ENCODE measurements around the gene GCM1.

GCM1 gene, protein sequence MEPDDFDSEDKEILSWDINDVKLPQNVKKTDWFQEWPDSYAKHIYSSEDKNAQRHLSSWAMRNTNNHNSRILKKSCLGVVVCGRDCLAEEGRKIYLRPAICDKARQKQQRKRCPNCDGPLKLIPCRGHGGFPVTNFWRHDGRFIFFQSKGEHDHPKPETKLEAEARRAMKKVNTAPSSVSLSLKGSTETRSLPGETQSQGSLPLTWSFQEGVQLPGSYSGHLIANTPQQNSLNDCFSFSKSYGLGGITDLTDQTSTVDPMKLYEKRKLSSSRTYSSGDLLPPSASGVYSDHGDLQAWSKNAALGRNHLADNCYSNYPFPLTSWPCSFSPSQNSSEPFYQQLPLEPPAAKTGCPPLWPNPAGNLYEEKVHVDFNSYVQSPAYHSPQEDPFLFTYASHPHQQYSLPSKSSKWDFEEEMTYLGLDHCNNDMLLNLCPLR

DNA sequence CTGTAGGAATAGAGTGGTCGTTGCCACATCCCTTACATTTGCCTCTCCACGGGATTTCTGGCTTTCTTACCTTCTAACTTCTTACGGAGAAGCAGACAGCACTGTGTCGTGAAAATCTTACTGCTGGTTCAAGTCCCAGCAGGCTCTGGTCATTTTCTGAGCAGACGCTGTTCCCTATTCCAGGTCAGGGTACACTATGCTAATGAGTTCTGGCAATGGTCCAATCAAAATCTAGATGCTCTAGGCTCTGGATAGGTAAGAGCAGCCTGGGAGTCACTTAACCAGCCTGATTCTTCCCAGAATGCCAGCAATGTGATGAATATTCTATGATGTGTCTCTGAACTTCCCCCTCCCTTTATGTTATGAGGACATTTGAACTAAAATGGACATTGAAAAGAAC lies at the start of gene GCM1:
Gene GCM1 (minus strand): TSS at position 158 of the 400 bp plus-strand sequence. CDS start 3,209 bp downstream, outside the sequence.
- TF ChIP-seq, protein P1, sequence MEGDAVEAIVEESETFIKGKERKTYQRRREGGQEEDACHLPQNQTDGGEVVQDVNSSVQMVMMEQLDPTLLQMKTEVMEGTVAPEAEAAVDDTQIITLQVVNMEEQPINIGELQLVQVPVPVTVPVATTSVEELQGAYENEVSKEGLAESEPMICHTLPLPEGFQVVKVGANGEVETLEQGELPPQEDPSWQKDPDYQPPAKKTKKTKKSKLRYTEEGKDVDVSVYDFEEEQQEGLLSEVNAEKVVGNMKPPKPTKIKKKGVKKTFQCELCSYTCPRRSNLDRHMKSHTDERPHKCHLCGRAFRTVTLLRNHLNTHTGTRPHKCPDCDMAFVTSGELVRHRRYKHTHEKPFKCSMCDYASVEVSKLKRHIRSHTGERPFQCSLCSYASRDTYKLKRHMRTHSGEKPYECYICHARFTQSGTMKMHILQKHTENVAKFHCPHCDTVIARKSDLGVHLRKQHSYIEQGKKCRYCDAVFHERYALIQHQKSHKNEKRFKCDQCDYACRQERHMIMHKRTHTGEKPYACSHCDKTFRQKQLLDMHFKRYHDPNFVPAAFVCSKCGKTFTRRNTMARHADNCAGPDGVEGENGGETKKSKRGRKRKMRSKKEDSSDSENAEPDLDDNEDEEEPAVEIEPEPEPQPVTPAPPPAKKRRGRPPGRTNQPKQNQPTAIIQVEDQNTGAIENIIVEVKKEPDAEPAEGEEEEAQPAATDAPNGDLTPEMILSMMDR (conservative IDR thresholded peaks at IDR 0.05; ENCODE audit: low read depth, low read length) = no peak
- no peak within 1 kb of the TSS for H3K4me3 ChIP-seq (ENCODE audit: low read length)
- DNase-seq (ENCODE audit: low read depth) = no peak

DNA sequence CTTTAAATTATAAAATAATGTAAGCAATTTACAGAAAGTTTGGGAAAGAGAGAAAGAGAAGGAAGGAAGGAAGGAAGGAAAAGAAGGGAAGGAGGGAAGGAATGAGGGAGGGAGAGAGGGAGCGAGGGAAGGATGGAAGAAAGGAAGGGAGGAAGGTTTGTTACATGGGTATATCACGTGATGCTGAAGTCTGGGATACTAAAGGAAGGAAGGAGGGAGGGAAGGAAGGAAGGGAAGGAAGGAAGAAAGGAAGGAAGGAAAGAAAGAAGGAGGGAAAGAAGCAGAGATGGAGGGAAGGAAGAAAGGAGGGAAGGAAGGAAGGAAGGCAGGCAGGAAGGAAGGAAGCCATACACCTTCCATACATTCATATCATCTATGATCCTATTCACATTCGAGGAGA lies 48.9 kb upstream of the GCM1 start:
- TF ChIP-seq, protein P1 (conservative IDR thresholded peaks at IDR 0.05; ENCODE audit: low read depth, low read length) = no peak
- no peak for DNase-seq (ENCODE audit: low read depth)
- no peak overlapping the region for H3K4me3 ChIP-seq (ENCODE audit: low read length)

DNA sequence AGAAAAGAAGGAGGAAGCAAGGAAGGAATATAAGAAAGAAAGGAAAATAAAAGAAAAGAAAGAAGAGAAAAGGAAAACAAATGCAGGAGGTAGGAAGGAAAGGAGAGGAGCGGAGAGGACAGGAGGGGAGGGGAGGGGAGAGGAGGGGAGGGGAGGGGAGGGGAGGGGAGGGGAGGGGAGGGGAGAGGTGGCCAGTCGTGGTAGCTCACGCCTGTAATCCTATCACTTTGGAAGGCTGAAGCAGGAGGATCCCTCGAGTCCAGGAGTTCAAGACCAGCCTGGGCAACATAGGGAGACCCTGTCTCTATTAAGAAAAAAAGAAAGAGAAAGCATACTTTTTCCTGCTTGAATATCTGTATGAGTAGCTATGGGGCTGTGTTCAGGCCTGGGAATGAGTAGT lies 46.4 kb upstream of the GCM1 start:
- no peak overlapping the region for H3K4me3 ChIP-seq (ENCODE audit: low read length)
- TF ChIP-seq, protein P1 (conservative IDR thresholded peaks at IDR 0.05; ENCODE audit: low read depth, low read length) = no peak
- DNase-seq (ENCODE audit: low read depth) = no peak

DNA sequence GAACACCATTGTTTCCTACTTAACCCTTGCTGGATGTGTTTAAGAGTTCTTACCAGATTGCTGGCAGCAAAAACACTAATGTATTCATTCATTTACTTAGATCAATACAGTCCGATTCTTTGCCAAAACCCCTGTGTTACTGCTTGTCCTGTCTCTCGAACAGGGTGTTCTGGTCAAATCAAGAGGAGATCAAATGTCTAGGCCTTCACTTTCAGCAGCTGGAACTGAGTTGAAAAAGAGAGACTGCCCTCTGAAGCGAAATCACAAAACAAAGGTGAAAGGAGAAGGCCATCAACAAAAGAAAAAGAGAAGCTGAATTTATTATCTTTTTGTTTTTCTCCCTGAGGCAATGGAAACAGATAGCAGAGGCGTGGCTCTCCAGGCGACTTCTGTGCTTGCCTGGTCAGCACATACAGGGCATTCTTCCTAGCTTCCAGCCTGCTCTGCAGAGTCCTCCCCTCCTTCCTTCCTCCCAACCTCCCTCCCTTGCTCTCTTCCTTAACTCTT lies 44.1 kb upstream of the GCM1 start:
- DNase-seq (ENCODE audit: low read depth) = no peak
- H3K4me3 ChIP-seq (ENCODE audit: low read length) = no peak overlapping the region
- TF ChIP-seq, protein P1 (conservative IDR thresholded peaks at IDR 0.05; ENCODE audit: low read depth, low read length) = no peak

DNA sequence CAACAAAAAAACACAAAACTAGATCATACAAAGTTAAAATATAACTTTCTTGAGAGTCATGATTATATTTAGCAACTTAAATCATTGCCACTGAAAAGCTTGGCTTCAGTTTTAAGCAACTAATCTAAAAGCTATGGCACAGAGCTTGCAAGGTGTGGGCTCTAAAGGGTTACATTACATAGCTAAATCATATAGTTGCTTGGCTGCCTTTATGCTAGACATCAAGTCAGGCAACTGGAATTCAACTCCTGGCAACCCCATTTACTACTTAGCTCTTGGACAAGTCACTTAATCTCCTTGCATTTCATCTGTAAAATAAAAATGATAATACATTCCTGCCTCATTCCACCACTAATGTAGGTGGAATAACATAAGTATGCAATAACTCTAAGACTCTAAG lies 40.9 kb upstream of the GCM1 start:
- TF ChIP-seq, protein P1 (conservative IDR thresholded peaks at IDR 0.05; ENCODE audit: low read depth, low read length) = no peak
- DNase-seq (ENCODE audit: low read depth) = peak; percentile 85
- no peak overlapping the region for H3K4me3 ChIP-seq (ENCODE audit: low read length)

DNA sequence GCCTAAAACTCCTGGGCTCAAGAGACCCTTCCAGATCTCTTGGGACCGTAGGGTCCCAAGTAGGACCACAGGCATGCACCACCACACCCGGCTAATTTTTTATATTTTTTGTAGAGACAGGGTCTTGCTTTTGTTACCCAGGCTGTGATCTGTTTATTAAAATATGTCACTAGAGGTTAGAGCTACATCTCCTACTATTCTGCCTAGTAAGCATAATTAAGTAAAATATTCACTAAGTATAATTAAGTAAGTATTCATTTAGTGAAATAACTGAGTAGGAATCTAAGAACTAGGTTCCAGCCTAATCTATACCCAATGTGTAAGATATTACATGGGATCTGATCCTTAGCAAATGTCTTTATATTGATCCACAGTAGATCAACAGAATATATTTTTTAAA lies 40.2 kb upstream of the GCM1 start:
- TF ChIP-seq, protein P1 (conservative IDR thresholded peaks at IDR 0.05; ENCODE audit: low read depth, low read length) = no peak
- no peak overlapping the region for H3K4me3 ChIP-seq (ENCODE audit: low read length)

DNA sequence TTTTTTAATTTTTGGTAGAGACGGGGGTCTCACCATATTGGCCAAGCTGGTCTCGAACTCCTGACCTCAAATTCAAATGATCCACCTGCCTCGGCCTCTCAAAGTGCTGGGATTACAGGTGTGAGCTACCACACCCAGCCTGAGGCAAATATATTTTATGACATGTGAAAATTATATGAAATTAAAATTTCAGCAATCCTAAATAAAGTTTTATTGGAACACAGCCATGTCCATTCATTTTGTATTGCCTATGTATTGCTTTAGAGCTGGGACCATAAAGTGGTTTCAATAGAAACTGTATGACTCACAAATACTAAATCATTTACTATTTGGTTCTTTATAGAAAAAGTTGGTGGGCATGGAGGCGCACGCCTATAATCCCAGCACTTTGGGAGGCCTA lies 32.0 kb upstream of the GCM1 start:
- H3K4me3 ChIP-seq (ENCODE audit: low read length) = no peak overlapping the region
- TF ChIP-seq, protein P1 (conservative IDR thresholded peaks at IDR 0.05; ENCODE audit: low read depth, low read length) = no peak
- DNase-seq (ENCODE audit: low read depth) = no peak

More for the DNA sequence above, 40.2 kb upstream of the GCM1 start:
- no peak for DNase-seq (ENCODE audit: low read depth)
